Kidney (tissue), 14 donors: ENCODE results near the gene ZKSCAN3. TPM values are rescaled to one million over a fixed set of nuclear protein-coding genes. Genes with fewer than 3 reads are reported as not detected.
"Not testable (repeated sequence)": the region's sequence is repeated elsewhere in the genome, so short reads cannot be mapped to it uniquely, and the experiment has no call there.

ENCODE experiments used
- DNase-seq, 5 donors: peaks; one replicate each; pipeline ENCODE4 v3.0.0-alpha.2; 2013 to 2020
- FAIRE-seq: peaks from 2 replicates; lab custom pipeline; 2012; peaks lifted over from hg19 to GRCh38; lab: Jason Lieb, UNC
- H3K27ac ChIP-seq, 2 donors: one replicate each; pipeline ENCODE4 v1.7.0; 2013; ENCODE audit warnings: low read depth in 2 of 2, low read length in 2 of 2, inconsistent platforms in 1 of 2
- H3K27me3 ChIP-seq: one replicate; pipeline ENCODE4 v1.7.1; 2013; ENCODE audit warnings: low read length, inconsistent platforms; ENCODE audit not compliant: control insufficient read depth, insufficient read depth
- H3K36me3 ChIP-seq, 3 donors: one replicate each; pipeline versions ENCODE4 v1.7.0 to v1.7.1; 2013; ENCODE audit warnings: low read length in 3 of 3, control low read depth in 1 of 3, inconsistent platforms in 1 of 3; ENCODE audit not compliant: insufficient read depth in 3 of 3, control insufficient read depth in 2 of 3
- H3K4me1 ChIP-seq, 3 donors: one replicate each; pipeline versions ENCODE4 v1.7.0 to v1.7.1; 2013; ENCODE audit warnings: low read length in 3 of 3, inconsistent platforms in 1 of 3, low read depth in 1 of 3; ENCODE audit not compliant: control insufficient read depth in 2 of 3, insufficient read depth in 2 of 3
- H3K4me3 ChIP-seq, 3 donors: one replicate each; pipeline versions ENCODE4 v1.7.0 to v1.8.1; 2013; ENCODE audit warnings: low read length in 3 of 3, control low read depth in 1 of 3, inconsistent platforms in 1 of 3
- H3K9ac ChIP-seq, 3 donors: one replicate each; pipeline versions ENCODE4 v1.7.0 to v1.7.1; 2013; ENCODE audit warnings: low read length in 3 of 3, control low read depth in 1 of 3, inconsistent platforms in 1 of 3
- H3K9me3 ChIP-seq, 3 donors: one replicate each; pipeline versions ENCODE4 v1.7.0 to v1.7.1; 2013; ENCODE audit warnings: low read length in 3 of 3, control low read depth in 1 of 3, inconsistent platforms in 1 of 3; ENCODE audit not compliant: control insufficient read depth in 2 of 3, insufficient read depth in 1 of 3
- CTCF ChIP-seq: IDR thresholded peaks from 3 replicates; pipeline ENCODE4 v1.5.1; 2012; ENCODE audit warnings: mild to moderate bottlenecking, moderate library complexity, borderline replicate concordance; ENCODE audit not compliant: insufficient read depth; ENCODE audit errors: extremely low read depth
- intact Hi-C: fragments of 100-400 bp; cut with DNase I; formaldehyde crosslinking; loops from one replicate; pipeline ENCODE4 v1.11.1; 2022
- polyA plus RNA-seq: library from polyadenylated mRNA; stranded (reverse); fragments of 350-450 nt; fragmentation: Illumina TruSeq; extraction: RNeasy Lipid Tissue Mini Kit (QIAGEN cat#74804); gene quantifications from one replicate; pipeline ENCODE4 v1.2.3, GENCODE V29; 2014; ENCODE audit warnings: low read depth, low replicate concordance; ENCODE audit not compliant: insufficient read depth
- total RNA-seq: library from RNA; stranded (reverse); fragmentation: NEBNext Ultra II Directional; extraction: Animal tissue kit (Norgen Biotek cat#: 25700); gene quantifications from one replicate; pipeline ENCODE4 v1.2.1, GENCODE V29; 2021
- donor health status: control.
- donor health status: control.
- donor health status: control.
- donor health status: control.
- donor health status: control.
- donor health status: DM: yes; HTN: yes; CAD: no.
- donor health status: Normal renal cell carcinoma (clear cell type).

Gene ZKSCAN3
- total and polyA plus RNA-seq, 2 donors from 2014 or later: 3.5 to 8.3 TPM

GRCh38 chr6:28355743-28356665 lies 6.3 kb downstream of the ZKSCAN3 start:
- Histone ChIP-seq H3K4me1 (peaks cover 0 to 21% (median 6%) of the 10 kb centered on the region in 3 donors), H3K9ac (peak overlapping the region; percentile 65 to 85 (median 79)), H3K36me3 (peaks cover 0 to 2% (median 0%) of the 10 kb centered on the region in 3 donors), H3K9me3 (no peaks in the 10 kb centered on the region), H3K4me3 (peak overlapping the region; percentile 83 to 95 (median 86)), H3K27ac (peak overlapping the region; percentile 82 to 95), H3K27me3 (no peaks in the 10 kb centered on the region)
- no peak for FAIRE-seq
- DNase-seq: peak; percentile 85 to 96 (median 87)
- intact Hi-C loops: no loop called here
- TF ChIP-seq CTCF: peak; percentile 94

DNA sequence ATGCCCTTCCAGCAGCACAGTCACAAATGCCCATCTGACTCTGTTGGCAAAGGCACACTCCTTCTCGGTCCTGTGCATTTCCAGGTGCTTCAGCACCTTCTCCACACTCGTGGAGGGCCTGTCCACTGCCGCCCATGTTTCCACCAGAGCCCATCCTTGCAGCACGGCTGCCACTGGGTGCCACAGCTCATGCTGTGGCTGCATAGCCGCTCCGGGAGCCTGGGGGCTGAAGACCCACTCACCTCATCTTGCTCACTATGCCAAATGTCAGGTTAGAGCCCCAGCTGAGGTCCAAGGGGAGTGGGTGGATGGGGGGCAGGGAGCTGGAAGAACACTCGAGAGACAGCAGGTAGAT lies 6.9 kb downstream of the ZKSCAN3 start:
- Histone ChIP-seq H3K4me1 (peaks cover 0 to 16% (median 6%) of the 10 kb centered on the region in 3 donors), H3K36me3 (peaks cover 0 to 2% (median 0%) of the 10 kb centered on the region in 3 donors), H3K27me3 (no peaks in the 10 kb centered on the region), H3K27ac (no peak overlapping the region), H3K9me3 (no peaks in the 10 kb centered on the region), H3K4me3 (peak overlapping the region in 2 of 3 donors; percentile 83 to 86), H3K9ac (peak overlapping the region in 1 of 3 donors; percentile 65)
- FAIRE-seq (no peak), DNase-seq (no peak)
- no peak for TF ChIP-seq CTCF
- intact Hi-C loops: no loop called here

DNA sequence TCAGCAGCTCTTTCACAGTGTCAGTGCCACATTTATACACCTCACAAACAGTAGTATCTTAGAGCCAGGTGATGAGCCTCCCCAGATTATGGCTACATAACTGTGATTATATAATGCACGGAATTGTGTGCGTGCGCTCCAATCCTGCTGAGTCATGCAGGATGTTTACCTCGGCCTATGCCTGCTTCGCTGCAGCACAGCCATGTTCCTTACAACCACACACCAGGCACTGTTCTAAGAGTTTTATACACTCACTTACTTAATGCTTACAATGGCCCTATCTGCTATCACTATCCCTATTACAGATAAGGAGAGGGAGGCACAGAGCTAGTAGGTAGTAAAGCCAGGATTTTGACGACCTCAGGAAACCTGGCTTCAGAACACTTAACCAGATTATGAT lies 7.3 kb downstream of the ZKSCAN3 start:
- DNase-seq (no peak), FAIRE-seq (no peak)
- H3K9me3 ChIP-seq: no peaks in the 10 kb centered on the region
- H3K4me1 ChIP-seq: peaks cover 0 to 16% (median 6%) of the 10 kb centered on the region in 3 donors
- H3K4me3 ChIP-seq: no peak overlapping the region
- no peak overlapping the region for H3K9ac ChIP-seq
- intact Hi-C loops: no loop called here
- peaks cover 0 to 2% (median 0%) of the 10 kb centered on the region in 3 donors for H3K36me3 ChIP-seq
- no peak overlapping the region for H3K27ac ChIP-seq
- no peaks in the 10 kb centered on the region for H3K27me3 ChIP-seq
- no peak for TF ChIP-seq CTCF

- H3K4me1 ChIP-seq: peaks cover 0 to 13% (median 6%) of the 10 kb centered on the region in 3 donors
- FAIRE-seq, H3K27me3 ChIP-seq, H3K27ac ChIP-seq, H3K36me3 ChIP-seq, H3K4me3 ChIP-seq, DNase-seq, H3K9me3 ChIP-seq, intact Hi-C loops, H3K9ac ChIP-seq: not testable (repeated sequence)
Observed at GRCh38 chr6:28359562-28359961, 9.8 kb downstream of the ZKSCAN3 start.
